Type B pancreatic cell (in vitro differentiated cells): ENCODE measurements around the gene C3orf38. TPM values are rescaled to one million over a fixed set of nuclear protein-coding genes. Genes with fewer than 3 reads are reported as not detected.

Experiments
- DNase-seq: peaks from one replicate; pipeline ENCODE4 v3.0.0; 2021; ENCODE audit warnings: mixed read lengths; ENCODE audit not compliant: unreplicated experiment; ENCODE audit errors: extremely low spot score
- H3K27ac Mint-ChIP-seq: 2 replicates; pipeline ENCODE4 v1.8.0; 2021; ENCODE audit warnings: mild to moderate bottlenecking, mixed read lengths
- H3K27me3 Mint-ChIP-seq: 2 replicates; pipeline ENCODE4 v1.8.0; 2021; ENCODE audit warnings: mixed read lengths
- H3K36me3 Mint-ChIP-seq: 2 replicates; pipeline ENCODE4 v1.8.0; 2021; ENCODE audit warnings: mixed read lengths
- H3K4me1 Mint-ChIP-seq: one replicate; pipeline ENCODE4 v1.8.0; 2021; ENCODE audit warnings: mixed read lengths; ENCODE audit not compliant: unreplicated experiment
- H3K4me3 Mint-ChIP-seq: 2 replicates; pipeline ENCODE4 v1.8.0; 2021; ENCODE audit warnings: mild to moderate bottlenecking, mixed read lengths
- H3K9me3 Mint-ChIP-seq: 2 replicates; pipeline ENCODE4 v1.8.0; 2021; ENCODE audit warnings: mixed read lengths
- total RNA-seq: library from RNA; stranded (reverse); gene quantifications from 2 replicates; pipeline ENCODE4 v1.2.1, GENCODE V29; 2021; ENCODE audit warnings: low replicate concordance
- TF ChIP-seq, protein P1 (sequence below): fragments of 200-600 bp; sonication (generic); conservative IDR thresholded peaks from 2 replicates; pipeline ENCODE4 v1.5.0; 2021; ENCODE audit warnings: antibody characterized with exemption, mild to moderate bottlenecking

Gene C3orf38
- total RNA-seq, 1 donor from 2014 or later, result 31.1 TPM

DNA sequence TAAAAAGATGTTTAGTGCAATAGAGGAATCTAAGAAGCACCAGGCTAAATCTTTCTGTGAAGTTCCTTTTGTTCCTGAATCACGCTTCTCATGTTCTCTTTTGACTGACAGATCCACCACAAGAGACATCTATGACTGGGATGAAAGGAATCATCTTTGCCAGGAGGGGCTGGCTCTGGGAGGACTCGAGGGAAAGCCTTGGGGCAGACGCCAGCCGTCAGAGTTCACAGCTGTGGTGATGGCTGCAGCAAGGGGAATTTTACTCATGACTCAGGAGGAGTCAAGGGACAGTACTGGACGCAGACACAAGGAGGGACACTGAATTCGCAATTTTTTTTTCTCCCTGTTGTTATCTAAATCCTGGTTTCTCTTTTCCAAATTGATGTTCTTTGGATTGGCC, 38.7 kb downstream of the C3orf38 start:
- Mint-ChIP-seq H3K4me3 (no peak overlapping the region), H3K4me1 (no peaks in the 10 kb centered on the region), H3K27ac (no peak overlapping the region), H3K9me3 (no peaks in the 10 kb centered on the region), H3K27me3 (peaks cover 3% of the 10 kb centered on the region), H3K36me3 (no peaks in the 10 kb centered on the region)
- TF ChIP-seq, protein P1, sequence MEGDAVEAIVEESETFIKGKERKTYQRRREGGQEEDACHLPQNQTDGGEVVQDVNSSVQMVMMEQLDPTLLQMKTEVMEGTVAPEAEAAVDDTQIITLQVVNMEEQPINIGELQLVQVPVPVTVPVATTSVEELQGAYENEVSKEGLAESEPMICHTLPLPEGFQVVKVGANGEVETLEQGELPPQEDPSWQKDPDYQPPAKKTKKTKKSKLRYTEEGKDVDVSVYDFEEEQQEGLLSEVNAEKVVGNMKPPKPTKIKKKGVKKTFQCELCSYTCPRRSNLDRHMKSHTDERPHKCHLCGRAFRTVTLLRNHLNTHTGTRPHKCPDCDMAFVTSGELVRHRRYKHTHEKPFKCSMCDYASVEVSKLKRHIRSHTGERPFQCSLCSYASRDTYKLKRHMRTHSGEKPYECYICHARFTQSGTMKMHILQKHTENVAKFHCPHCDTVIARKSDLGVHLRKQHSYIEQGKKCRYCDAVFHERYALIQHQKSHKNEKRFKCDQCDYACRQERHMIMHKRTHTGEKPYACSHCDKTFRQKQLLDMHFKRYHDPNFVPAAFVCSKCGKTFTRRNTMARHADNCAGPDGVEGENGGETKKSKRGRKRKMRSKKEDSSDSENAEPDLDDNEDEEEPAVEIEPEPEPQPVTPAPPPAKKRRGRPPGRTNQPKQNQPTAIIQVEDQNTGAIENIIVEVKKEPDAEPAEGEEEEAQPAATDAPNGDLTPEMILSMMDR, result no peak
- DNase-seq, result no peak

DNA sequence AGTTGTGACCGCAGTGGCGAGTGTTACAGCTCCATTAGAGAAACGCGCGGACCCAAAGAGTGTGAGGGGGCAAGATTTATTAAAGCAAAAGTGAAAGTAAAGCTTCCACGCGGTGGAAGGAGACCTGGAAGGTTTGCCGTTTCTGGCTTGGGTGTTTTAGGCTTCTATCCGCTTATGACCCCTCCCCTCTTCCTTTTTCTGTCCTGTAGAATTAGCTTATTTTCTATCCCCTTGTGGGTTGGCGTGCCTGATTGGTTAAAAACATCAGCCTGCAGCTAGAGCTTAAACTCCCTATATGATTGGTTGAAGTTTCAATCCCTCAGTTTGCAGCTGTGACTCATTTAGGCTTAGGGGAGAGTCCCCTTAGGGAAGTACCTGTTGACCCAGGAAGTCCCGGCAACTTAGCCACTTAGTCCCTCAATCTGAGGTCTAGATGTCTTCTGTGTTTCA, 39.6 kb downstream of the C3orf38 start:
- no peaks in the 10 kb centered on the region for H3K36me3 Mint-ChIP-seq
- no peak overlapping the region for H3K27ac Mint-ChIP-seq
- H3K27me3 Mint-ChIP-seq, result peaks cover 3% of the 10 kb centered on the region

DNA sequence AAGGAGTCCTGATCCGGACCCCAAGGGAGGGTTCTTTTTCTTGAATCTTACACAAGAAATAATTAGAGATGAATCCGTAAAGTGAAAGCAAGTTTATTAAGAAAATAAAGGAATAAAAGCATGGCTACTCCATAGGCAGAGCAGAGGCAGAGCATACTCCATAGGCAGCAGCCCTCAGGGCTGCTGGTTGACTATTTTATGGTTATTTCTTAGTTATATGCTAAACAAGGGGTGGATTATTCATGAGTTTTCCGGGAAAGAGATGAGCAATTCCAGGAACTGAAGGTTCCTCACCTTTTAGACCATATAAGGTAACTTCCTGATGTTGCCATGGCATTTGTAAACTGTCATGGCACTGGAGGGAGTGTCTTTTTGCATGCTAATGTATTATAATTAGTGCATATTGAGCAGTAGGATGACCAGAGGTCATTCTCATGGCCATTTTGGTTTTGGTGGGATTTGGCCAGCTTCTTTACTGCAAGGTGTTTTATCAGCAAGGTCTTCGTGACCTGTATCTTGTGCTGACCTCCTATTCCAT, 42.2 kb downstream of the C3orf38 start:
- Mint-ChIP-seq H3K27ac (no peak overlapping the region), H3K4me1 (no peaks in the 10 kb centered on the region), H3K4me3 (no peak overlapping the region), H3K27me3 (no peaks in the 10 kb centered on the region), H3K36me3 (no peaks in the 10 kb centered on the region), H3K9me3 (no peaks in the 10 kb centered on the region)
- TF ChIP-seq, protein P1, result no peak
- DNase-seq, result no peak

More for the DNA sequence above, 39.6 kb downstream of the C3orf38 start:
- H3K9me3 Mint-ChIP-seq, result no peaks in the 10 kb centered on the region
- no peak for DNase-seq
- TF ChIP-seq, protein P1, result no peak
- H3K4me3 Mint-ChIP-seq, result no peak overlapping the region
- H3K4me1 Mint-ChIP-seq, result no peaks in the 10 kb centered on the region

DNA sequence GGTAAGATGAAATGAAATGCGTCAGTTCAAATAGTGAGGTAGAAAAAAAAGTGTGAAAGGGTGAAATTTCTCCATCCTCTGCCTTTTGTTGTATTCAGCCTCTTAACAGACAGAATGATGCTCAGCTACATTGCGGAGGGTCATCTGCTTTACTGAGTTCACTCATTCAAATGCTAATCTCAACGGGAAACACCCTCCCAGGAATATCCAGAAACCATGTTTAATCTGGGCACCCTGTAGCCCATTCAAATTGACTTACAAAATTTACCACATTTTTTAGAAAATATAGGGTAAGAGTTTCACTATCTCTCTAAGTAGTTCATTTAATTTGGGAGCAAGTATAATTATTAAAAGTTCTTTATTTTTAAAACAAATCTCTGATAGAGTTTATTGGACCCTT, 42.9 kb downstream of the C3orf38 start:
- Mint-ChIP-seq H3K9me3 (no peaks in the 10 kb centered on the region), H3K27ac (no peak overlapping the region), H3K4me3 (no peak overlapping the region), H3K4me1 (no peaks in the 10 kb centered on the region), H3K27me3 (no peaks in the 10 kb centered on the region), H3K36me3 (no peaks in the 10 kb centered on the region)
- no peak for DNase-seq
- TF ChIP-seq, protein P1, result no peak

DNA sequence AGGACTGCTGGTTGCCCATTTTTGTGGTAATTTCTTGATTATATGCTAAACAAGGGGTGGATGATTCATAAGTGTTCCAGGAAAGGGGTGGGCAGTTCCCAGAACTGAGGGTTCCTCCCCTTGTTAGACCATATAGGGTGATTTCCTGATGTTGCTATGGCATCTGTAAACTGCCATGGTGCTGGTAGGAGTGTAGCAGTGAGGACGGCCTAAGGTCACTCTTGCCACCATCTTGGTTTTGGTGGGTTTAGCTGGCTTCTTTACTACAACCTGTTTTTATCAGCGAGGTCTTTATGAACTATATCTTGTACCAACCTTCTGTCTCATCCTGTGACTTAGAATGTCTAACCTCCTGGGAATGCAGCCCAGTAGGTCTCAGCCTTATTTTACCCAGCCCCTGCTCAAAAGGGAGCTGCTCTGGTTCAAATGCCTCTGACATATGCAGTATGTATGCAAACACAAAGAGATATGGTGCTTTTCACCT, 46.2 kb downstream of the C3orf38 start:
- Mint-ChIP-seq H3K4me3 (no peak overlapping the region), H3K9me3 (no peaks in the 10 kb centered on the region), H3K27ac (no peak overlapping the region), H3K4me1 (no peaks in the 10 kb centered on the region), H3K36me3 (no peaks in the 10 kb centered on the region), H3K27me3 (peaks cover 1% of the 10 kb centered on the region)
- no peak for DNase-seq
- TF ChIP-seq, protein P1, result no peak
